ENCODE results near the gene CYP3A5.

CYP3A5 gene

GRCh38 chr7:99679032-99679399 is 780 bp downstream of the CYP3A5 start (continued):
- TF ChIP-seq ZNF830 (tag by site-specific recombination; IDR thresholded peaks at IDR 0.05; ENCODE audit: low read depth) (no peak), OSR2 (tag by site-specific recombination; IDR thresholded peaks at IDR 0.05) (no peak), ZNF639 (tag by site-specific recombination; IDR thresholded peaks at IDR 0.05) (no peak), BCL6B (tag by site-specific recombination; IDR thresholded peaks at IDR 0.05) (no peak), ZNF449 (tag by site-specific recombination; IDR thresholded peaks at IDR 0.05) (no peak), SALL2 (tag by site-specific recombination; IDR thresholded peaks at IDR 0.05; ENCODE audit: borderline replicate concordance) (no peak), ZNF157 (tag by site-specific recombination; IDR thresholded peaks at IDR 0.05) (no peak), ZNF114 (tag by site-specific recombination; IDR thresholded peaks at IDR 0.05) (no peak), ZFP37 (tag by site-specific recombination; IDR thresholded peaks at IDR 0.05) (no peak), ZNF341 (tag by site-specific recombination; IDR thresholded peaks at IDR 0.05; ENCODE audit: low read depth) (peak; percentile 88), ZNF223 (tag by site-specific recombination; IDR thresholded peaks at IDR 0.05) (no peak), KLF17 (tag by site-specific recombination; IDR thresholded peaks at IDR 0.05) (peak; percentile 62; the same call in 1 of the 2 replicates), SP3 (tag by site-specific recombination; IDR thresholded peaks at IDR 0.05) (peak; percentile 44; the same call in 1 of the 2 replicates), ZNF664 (tag by site-specific recombination; IDR thresholded peaks at IDR 0.05) (no peak), SCRT2 (tag by site-specific recombination; IDR thresholded peaks at IDR 0.05) (no peak), EGR2 (tag by site-specific recombination; IDR thresholded peaks at IDR 0.05; ENCODE audit: low read depth) (no peak), SP2 (tag by site-specific recombination; IDR thresholded peaks at IDR 0.05) (no peak; the same call in 1 of the 2 replicates), KLF16 (tag by site-specific recombination; IDR thresholded peaks at IDR 0.05) (no peak), YY1 (tag by site-specific recombination; IDR thresholded peaks at IDR 0.05) (no peak), ZNF544 (tag by site-specific recombination; IDR thresholded peaks at IDR 0.05) (no peak), ZNF692 (tag by site-specific recombination; IDR thresholded peaks at IDR 0.05) (no peak), ZNF280D (tag by site-specific recombination; IDR thresholded peaks at IDR 0.05) (no peak), ZNF626 (tag by site-specific recombination; IDR thresholded peaks at IDR 0.05) (no peak), ZNF610 (tag by site-specific recombination; IDR thresholded peaks at IDR 0.05; ENCODE audit: borderline replicate concordance) (no peak), PBX3 (CRISPR knock-in tag; IDR thresholded peaks at IDR 0.05) (no peak), ZNF660 (tag by site-specific recombination; IDR thresholded peaks at IDR 0.05) (0 out of 2 replicates have a peak, but pooled peaks have one; percentile 29), ZIC2 (tag by site-specific recombination; IDR thresholded peaks at IDR 0.05) (peak; percentile 53; the same call in 1 of the 2 replicates), ZNF473 (tag by site-specific recombination; IDR thresholded peaks at IDR 0.05) (no peak), MZF1 (tag by site-specific recombination; IDR thresholded peaks at IDR 0.05; ENCODE audit: borderline replicate concordance) (peak; percentile 87)
